Measurements from ENCODE around the gene ITGA7. TPM values are rescaled to one million over a fixed set of nuclear protein-coding genes. Genes with fewer than 3 reads are reported as not detected.

Gene ITGA7
- total RNA-seq, 1 experiment from 2014 or later, result 2.7 TPM

DNA sequence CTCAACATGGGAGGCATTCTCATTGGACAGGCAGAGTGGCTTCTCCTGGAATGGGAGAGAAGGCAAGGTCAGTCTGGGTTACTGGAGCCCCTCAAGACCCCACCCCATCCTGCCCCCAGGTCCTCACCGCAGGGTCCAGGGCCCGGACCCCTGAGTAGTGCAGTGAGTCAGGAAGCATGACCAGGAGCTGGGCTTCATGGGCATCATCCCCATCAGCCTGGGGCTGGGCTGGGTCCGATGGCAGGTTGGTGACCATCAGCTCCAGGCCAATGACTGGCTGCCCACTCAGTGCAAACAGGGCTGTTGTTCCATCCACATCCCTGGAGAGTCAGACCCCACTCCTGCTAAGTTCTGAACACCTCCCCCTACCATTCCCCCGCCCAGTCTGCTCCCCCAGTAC lies 13.1 kb downstream of the ITGA7 start:
- Histone ChIP-seq H4K20me1 (ENCODE audit: insufficient read depth) (no peaks in the 10 kb centered on the region), H3K27me3 (ENCODE audit: insufficient read depth, low read depth) (peaks cover 41% of the 10 kb centered on the region), H3K79me2 (ENCODE audit: low read depth) (no peaks in the 10 kb centered on the region), H3K9me3 (ENCODE audit: insufficient read depth, low read depth) (no peaks in the 10 kb centered on the region), H2AFZ (no peak overlapping the region), H3K36me3 (ENCODE audit: low read depth) (no peaks in the 10 kb centered on the region), H3K4me1 (replicated peaks; ENCODE audit: insufficient read depth) (no peaks in the 10 kb centered on the region), H3K4me2 (no peak overlapping the region), H3K4me3 (no peak overlapping the region), H3F3A (ENCODE audit: insufficient read depth, low read depth) (no peaks in the 10 kb centered on the region), H3K27ac (no peak overlapping the region), H3K9me2 (ENCODE audit: insufficient read depth) (no peaks in the 10 kb centered on the region)
- ChIA-PET POLR2A (ENCODE audit: unreplicated experiment) (no interaction called here), CTCF (no interaction called here)
- intact Hi-C loops (cut with micrococcal nuclease; ENCODE audit: unreplicated experiment), result no loop called here
- BruUV-seq (replicated peaks), result no TSS peak
- no peak for DNase-seq
- no peak for TF ChIP-seq EZH2 (IDR thresholded peaks at IDR 0.05; ENCODE audit: low read depth)
- TF ChIP-seq, protein P1, sequence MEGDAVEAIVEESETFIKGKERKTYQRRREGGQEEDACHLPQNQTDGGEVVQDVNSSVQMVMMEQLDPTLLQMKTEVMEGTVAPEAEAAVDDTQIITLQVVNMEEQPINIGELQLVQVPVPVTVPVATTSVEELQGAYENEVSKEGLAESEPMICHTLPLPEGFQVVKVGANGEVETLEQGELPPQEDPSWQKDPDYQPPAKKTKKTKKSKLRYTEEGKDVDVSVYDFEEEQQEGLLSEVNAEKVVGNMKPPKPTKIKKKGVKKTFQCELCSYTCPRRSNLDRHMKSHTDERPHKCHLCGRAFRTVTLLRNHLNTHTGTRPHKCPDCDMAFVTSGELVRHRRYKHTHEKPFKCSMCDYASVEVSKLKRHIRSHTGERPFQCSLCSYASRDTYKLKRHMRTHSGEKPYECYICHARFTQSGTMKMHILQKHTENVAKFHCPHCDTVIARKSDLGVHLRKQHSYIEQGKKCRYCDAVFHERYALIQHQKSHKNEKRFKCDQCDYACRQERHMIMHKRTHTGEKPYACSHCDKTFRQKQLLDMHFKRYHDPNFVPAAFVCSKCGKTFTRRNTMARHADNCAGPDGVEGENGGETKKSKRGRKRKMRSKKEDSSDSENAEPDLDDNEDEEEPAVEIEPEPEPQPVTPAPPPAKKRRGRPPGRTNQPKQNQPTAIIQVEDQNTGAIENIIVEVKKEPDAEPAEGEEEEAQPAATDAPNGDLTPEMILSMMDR (conservative IDR thresholded peaks at IDR 0.05), result no peak

DNA sequence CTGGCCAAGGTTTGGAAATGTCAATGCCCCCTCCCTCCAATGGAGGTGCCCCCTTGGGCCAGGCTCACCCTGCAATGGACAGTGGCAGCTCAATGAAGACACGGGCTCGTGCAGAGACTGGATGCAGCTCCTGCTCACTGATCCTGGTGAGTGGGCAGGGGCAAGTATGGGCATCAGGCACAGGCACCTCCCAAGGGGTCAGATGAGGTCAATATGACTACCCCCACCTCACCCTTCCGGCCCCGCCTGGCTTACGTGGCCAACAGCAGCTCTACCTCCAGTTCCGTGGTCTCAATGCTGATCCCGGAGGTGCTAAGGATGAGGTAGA lies 13.6 kb downstream of the ITGA7 start:
- H3F3A ChIP-seq (ENCODE audit: insufficient read depth, low read depth), result no peaks in the 10 kb centered on the region
- H4K20me1 ChIP-seq (ENCODE audit: insufficient read depth), result no peaks in the 10 kb centered on the region
- BruUV-seq (replicated peaks), result no TSS peak
- no peaks in the 10 kb centered on the region for H3K4me1 ChIP-seq (replicated peaks; ENCODE audit: insufficient read depth)
- peaks cover 39% of the 10 kb centered on the region for H3K27me3 ChIP-seq (ENCODE audit: insufficient read depth, low read depth)
- H3K79me2 ChIP-seq (ENCODE audit: low read depth), result no peaks in the 10 kb centered on the region
- H3K9me3 ChIP-seq (ENCODE audit: insufficient read depth, low read depth), result no peaks in the 10 kb centered on the region
- TF ChIP-seq, protein P1 (conservative IDR thresholded peaks at IDR 0.05), result no peak
- no peak for TF ChIP-seq EZH2 (IDR thresholded peaks at IDR 0.05; ENCODE audit: low read depth)
- no peaks in the 10 kb centered on the region for H3K9me2 ChIP-seq (ENCODE audit: insufficient read depth)
- H3K36me3 ChIP-seq (ENCODE audit: low read depth), result no peaks in the 10 kb centered on the region
- POLR2A ChIA-PET (ENCODE audit: unreplicated experiment), result no interaction called here
- intact Hi-C loops (cut with micrococcal nuclease; ENCODE audit: unreplicated experiment), result no loop called here
- CTCF ChIA-PET, result no interaction called here
- no peak overlapping the region for H3K4me2 ChIP-seq
- no peak overlapping the region for H2AFZ ChIP-seq
- no peak for DNase-seq
- no peak overlapping the region for H3K4me3 ChIP-seq
- no peak overlapping the region for H3K27ac ChIP-seq

DNA sequence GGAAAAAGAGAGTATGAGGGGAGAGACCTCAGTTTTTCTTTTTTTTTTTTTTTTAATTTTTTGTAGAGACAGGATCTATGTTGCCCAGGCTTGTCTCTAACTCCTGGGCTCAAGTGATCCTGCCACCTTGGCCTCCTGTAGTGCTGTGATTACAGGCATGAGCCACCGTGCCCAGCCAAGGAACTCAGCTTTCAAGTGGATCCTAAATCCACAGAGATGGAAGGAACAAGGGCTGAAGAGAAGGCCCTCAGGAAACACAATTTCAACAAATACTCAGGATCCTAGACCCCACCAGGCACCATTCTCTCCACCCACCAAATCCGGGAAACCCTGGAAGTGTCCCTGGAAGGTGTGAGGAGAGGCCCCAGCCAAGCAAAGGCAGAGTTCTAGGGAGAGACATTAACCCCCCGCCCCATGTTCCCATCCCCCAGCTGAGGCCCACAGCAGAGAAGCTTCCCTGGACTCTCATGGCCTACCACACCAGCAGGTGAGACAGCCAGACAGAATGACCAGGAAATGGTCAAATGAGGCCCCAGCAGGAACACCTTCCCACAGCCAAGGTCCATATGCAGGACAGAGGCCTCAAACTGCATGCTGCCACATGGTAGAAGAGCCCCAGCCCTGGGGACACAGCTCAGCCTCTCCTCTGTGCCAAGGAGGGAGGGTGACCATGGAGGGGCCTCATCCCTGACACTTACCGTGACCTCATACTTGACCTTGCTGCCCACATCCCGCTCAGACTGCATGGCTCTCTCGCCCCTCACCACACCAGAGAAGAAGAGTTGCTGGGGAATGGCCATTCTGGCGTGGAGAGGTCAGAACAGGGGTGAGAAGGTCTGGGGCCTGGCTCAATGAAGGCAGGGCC lies 14.1 kb downstream of the ITGA7 start:
- TF ChIP-seq, protein P1 (conservative IDR thresholded peaks at IDR 0.05), result no peak
- TF ChIP-seq EZH2 (IDR thresholded peaks at IDR 0.05; ENCODE audit: low read depth), result no peak
- no peak overlapping the region for H3K4me3 ChIP-seq
- no peaks in the 10 kb centered on the region for H3K9me3 ChIP-seq (ENCODE audit: insufficient read depth, low read depth)
- no peaks in the 10 kb centered on the region for H3K4me1 ChIP-seq (replicated peaks; ENCODE audit: insufficient read depth)
- POLR2A ChIA-PET (ENCODE audit: unreplicated experiment), result no interaction called here
- H3K4me2 ChIP-seq, result no peak overlapping the region
- DNase-seq, result no peak
- no TSS peak for BruUV-seq (replicated peaks)
- H3K27me3 ChIP-seq (ENCODE audit: insufficient read depth, low read depth), result peaks cover 41% of the 10 kb centered on the region
- H3K36me3 ChIP-seq (ENCODE audit: low read depth), result no peaks in the 10 kb centered on the region
- intact Hi-C loops (cut with micrococcal nuclease; ENCODE audit: unreplicated experiment), result no loop called here
- H3K27ac ChIP-seq, result no peak overlapping the region
- no peaks in the 10 kb centered on the region for H4K20me1 ChIP-seq (ENCODE audit: insufficient read depth)
- CTCF ChIA-PET, result no interaction called here
- H2AFZ ChIP-seq, result no peak overlapping the region
- no peaks in the 10 kb centered on the region for H3K9me2 ChIP-seq (ENCODE audit: insufficient read depth)
- no peaks in the 10 kb centered on the region for H3F3A ChIP-seq (ENCODE audit: insufficient read depth, low read depth)
- H3K79me2 ChIP-seq (ENCODE audit: low read depth), result no peaks in the 10 kb centered on the region

Measured in PC-9 (cell line).